Measurements from ENCODE around the gene GPD1. TPM values are rescaled to one million over a fixed set of nuclear protein-coding genes. Genes with fewer than 3 reads are reported as not detected.

GPD1 gene
- total RNA-seq, 5 donors from 2014 or later (not counting 1 experiment from before 2014, with no cell fraction given): 0.41 to 1.1 (median 0.86) TPM

DNA sequence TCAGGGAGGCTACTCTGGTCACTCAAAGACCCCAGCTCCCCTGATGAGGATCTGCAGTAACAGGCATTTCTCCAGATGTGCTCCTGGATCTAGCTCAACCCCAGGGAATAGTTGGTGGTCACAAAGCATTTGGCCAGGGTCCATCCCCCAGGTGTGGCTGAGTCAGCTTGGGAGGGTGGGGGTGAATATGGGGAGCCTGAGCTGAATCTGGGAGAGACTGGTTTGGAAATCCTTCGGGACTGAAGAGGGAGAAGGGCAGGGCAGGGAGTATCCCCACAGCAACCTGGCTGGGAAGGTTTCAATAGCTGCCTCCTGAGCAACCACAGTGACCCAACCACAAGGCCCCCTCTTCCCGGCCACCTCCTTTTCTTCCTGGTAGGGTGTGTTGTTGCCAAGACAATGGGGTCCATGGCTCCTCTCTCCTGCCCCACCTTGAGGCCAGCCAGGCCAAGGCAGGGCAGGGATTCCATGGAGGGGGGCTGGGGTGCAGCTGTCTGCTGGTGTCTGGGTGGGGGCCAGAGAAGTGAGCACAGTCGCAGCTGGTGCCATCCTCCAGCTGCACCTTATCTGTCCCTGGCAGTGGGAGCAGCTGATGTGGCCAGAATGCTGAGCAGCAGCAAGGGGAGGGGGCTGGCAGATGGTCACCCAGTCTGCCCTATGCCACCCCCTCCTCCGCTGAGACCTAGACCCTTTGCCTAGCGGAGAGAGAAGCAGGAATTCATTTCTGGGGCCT lies 40.9 kb upstream of the GPD1 start:
- POLR2A ChIA-PET: no interaction called here
- H3K27me3 Mint-ChIP-seq: peaks cover 4 to 31% of the 10 kb centered on the region in 2 donors
- CTCF ChIA-PET: interaction anchor here in 1 of 2 donors (1.2 kb wide), 1 partner anchor 7 kb away, joined by 3 read pairs; no protein-coding TSS in a partner anchor
- Histone ChIP-seq H3K4me1 (ENCODE audit: control insufficient read depth in 1 of 2, extremely low read depth in 1 of 2, insufficient read depth in 2 of 2, low read length in 2 of 2) (peaks cover 23 to 28% of the 10 kb centered on the region in 2 experiments), H3K27ac (ENCODE audit: low read length) (no peak overlapping the region), H3K27me3 (replicated peaks in 1 of 2; ENCODE audit: control insufficient read depth in 2 of 2, extremely low read depth in 1 of 2, insufficient read depth in 2 of 2, low read length in 1 of 2) (peaks cover 0 to 49% of the 10 kb centered on the region in 2 experiments), H3K36me3 (ENCODE audit: control insufficient read depth in 2 of 2, extremely low read depth in 1 of 2, insufficient read depth in 1 of 2, low read length in 1 of 2) (no peaks in the 10 kb centered on the region), H3K9me3 (no peaks in the 10 kb centered on the region), H3K4me3 (ENCODE audit: control insufficient read depth in 1 of 2, extremely low read depth in 1 of 2, low read length in 1 of 2) (no peak overlapping the region)
- ATAC-seq (replicated peaks in 1 of 4) (no peak), DNase-seq (no peak)
- WGBS (ENCODE audit: insufficient coverage): 57% methylated on average over 1 of the region's 5 CpGs
- no peaks in the 10 kb centered on the region for H3K36me3 Mint-ChIP-seq
- H3K4me3 Mint-ChIP-seq: no peak overlapping the region
- no peaks in the 10 kb centered on the region for H3K9me3 Mint-ChIP-seq
- H3K4me1 Mint-ChIP-seq: peaks cover 20 to 32% (median 32%) of the 10 kb centered on the region in 3 donors
- H3K27ac Mint-ChIP-seq: no peak overlapping the region

DNA sequence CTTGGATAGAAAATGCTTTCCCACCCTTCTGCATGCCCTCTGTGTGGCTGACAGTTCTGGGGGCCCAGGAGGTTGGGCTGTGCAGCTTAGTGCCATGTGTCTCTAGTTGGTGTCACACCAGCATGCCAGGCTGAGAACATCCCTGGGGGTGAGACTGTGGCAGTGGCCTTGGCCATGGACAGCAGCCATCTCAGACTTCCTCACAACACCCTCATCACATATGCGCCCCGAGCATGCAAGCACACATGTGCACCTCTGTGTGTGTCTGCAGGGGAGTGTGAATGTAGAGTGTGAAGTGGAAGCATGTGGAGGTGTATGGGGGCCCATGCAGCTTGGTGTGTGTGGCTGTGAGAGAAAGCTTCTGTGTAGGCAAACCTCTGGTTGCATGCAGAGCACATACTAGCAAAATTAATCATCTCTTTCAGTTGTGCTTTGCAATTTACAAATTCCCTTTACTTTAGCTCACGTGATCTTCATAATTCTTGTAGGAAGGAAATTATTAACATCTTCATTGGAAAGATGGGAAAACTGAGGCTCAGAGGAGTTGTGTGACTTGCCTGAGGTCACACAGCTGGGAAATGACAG lies 38.0 kb upstream of the GPD1 start:
- Mint-ChIP-seq H3K9me3 (no peaks in the 10 kb centered on the region), H3K27ac (no peak overlapping the region), H3K27me3 (peaks cover 4 to 18% of the 10 kb centered on the region in 2 donors), H3K4me3 (no peak overlapping the region), H3K4me1 (peaks cover 9 to 17% (median 12%) of the 10 kb centered on the region in 3 donors), H3K36me3 (no peaks in the 10 kb centered on the region)
- Histone ChIP-seq H3K4me3 (ENCODE audit: control insufficient read depth in 1 of 2, extremely low read depth in 1 of 2, low read length in 1 of 2) (no peak overlapping the region), H3K27ac (ENCODE audit: low read length) (no peak overlapping the region), H3K36me3 (ENCODE audit: control insufficient read depth in 2 of 2, extremely low read depth in 1 of 2, insufficient read depth in 1 of 2, low read length in 1 of 2) (no peaks in the 10 kb centered on the region), H3K9me3 (no peaks in the 10 kb centered on the region), H3K4me1 (ENCODE audit: control insufficient read depth in 1 of 2, extremely low read depth in 1 of 2, insufficient read depth in 2 of 2, low read length in 2 of 2) (peaks cover 2 to 6% of the 10 kb centered on the region in 2 experiments), H3K27me3 (replicated peaks in 1 of 2; ENCODE audit: control insufficient read depth in 2 of 2, extremely low read depth in 1 of 2, insufficient read depth in 2 of 2, low read length in 1 of 2) (peaks cover 0 to 27% of the 10 kb centered on the region in 2 experiments)
- DNase-seq: no peak
- WGBS (ENCODE audit: insufficient coverage): no CpG with 5 or more reads among the region's 3 CpGs
- ChIA-PET CTCF (interaction anchor here in 1 of 2 donors (1.9 kb wide), 1 partner anchor 10 kb away, joined by 5 read pairs; no protein-coding TSS in a partner anchor), POLR2A (interaction anchor here in 1 of 2 donors (0.5 kb wide), 1 partner anchor 19 kb away, joined by 3 read pairs; no protein-coding TSS in a partner anchor)
- ATAC-seq (replicated peaks in 1 of 4): no peak

DNA sequence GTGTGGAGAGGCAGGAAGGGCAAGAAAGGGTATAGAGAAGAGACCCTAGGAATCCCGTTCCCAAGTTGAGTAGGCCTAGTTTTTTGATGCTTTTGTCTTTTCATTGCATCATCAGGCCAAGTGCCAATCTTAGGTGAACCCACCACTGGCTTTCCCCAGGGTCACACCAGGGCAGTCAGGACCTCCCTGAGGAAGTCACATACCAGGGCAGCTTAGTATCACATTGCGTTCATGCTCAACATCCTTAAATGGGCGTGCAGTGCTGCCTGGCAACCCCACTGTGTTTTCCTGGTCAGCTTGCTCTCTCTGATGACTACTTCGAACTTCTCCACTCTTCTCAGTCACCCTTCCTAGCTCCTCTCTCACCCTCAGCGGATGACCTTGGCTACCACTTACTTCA lies 37.4 kb upstream of the GPD1 start:
- H3K27me3 Mint-ChIP-seq: peaks cover 4 to 16% of the 10 kb centered on the region in 2 donors
- ATAC-seq (replicated peaks in 1 of 4) (no peak), DNase-seq (no peak)
- no peaks in the 10 kb centered on the region for H3K9me3 Mint-ChIP-seq
- no peaks in the 10 kb centered on the region for H3K36me3 Mint-ChIP-seq
- no peaks in the 10 kb centered on the region for H3K9me3 ChIP-seq
- H3K27me3 ChIP-seq (replicated peaks in 1 of 2; ENCODE audit: control insufficient read depth in 2 of 2, extremely low read depth in 1 of 2, insufficient read depth in 2 of 2, low read length in 1 of 2): peaks cover 0 to 24% of the 10 kb centered on the region in 2 experiments
- ChIA-PET CTCF (interaction anchor here (1.0 to 2.5 kb wide), 3 partner anchors 10 to 27 kb away, joined by 3 to 6 read pairs (median 5); no protein-coding TSS in a partner anchor), POLR2A (interaction anchor here (0.5 to 0.6 kb wide), 2 partner anchors 19 to 1363 kb away, joined by 3 read pairs; no protein-coding TSS in a partner anchor)
- H3K27ac Mint-ChIP-seq: no peak overlapping the region
- no peaks in the 10 kb centered on the region for H3K36me3 ChIP-seq (ENCODE audit: control insufficient read depth in 2 of 2, extremely low read depth in 1 of 2, insufficient read depth in 1 of 2, low read length in 1 of 2)
- H3K4me1 Mint-ChIP-seq: peaks cover 7 to 13% (median 8%) of the 10 kb centered on the region in 3 donors
- no peak overlapping the region for H3K4me3 ChIP-seq (ENCODE audit: control insufficient read depth in 1 of 2, extremely low read depth in 1 of 2, low read length in 1 of 2)
- WGBS (ENCODE audit: insufficient coverage): 81% methylated on average over 5 of the region's 5 CpGs
- peaks cover 0 to 7% of the 10 kb centered on the region in 2 experiments for H3K4me1 ChIP-seq (ENCODE audit: control insufficient read depth in 1 of 2, extremely low read depth in 1 of 2, insufficient read depth in 2 of 2, low read length in 2 of 2)
- no peak overlapping the region for H3K27ac ChIP-seq (ENCODE audit: low read length)
- H3K4me3 Mint-ChIP-seq: no peak overlapping the region

DNA sequence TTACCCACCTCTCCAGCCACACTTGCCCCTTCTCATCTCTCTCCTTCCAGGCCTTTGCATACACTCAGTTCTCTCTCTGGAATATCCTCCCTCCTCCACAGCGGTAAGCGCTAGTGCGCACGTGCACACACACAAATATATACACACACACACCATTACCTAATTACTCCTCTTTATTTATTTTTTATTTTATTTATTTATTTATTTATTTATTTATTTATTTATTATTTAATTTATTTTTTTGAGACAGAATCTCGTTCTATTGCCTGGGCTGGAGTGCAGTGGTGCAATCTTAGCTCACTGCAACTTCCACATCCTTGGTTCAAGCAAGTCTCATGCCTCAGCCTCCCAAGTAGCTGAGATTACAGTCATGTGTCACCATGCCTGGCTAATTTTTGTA lies 34.7 kb upstream of the GPD1 start:
- Histone ChIP-seq H3K4me3 (ENCODE audit: control insufficient read depth in 1 of 2, extremely low read depth in 1 of 2, low read length in 1 of 2) (no peak overlapping the region), H3K9me3 (no peaks in the 10 kb centered on the region), H3K4me1 (ENCODE audit: control insufficient read depth in 1 of 2, extremely low read depth in 1 of 2, insufficient read depth in 2 of 2, low read length in 2 of 2) (peaks cover 0 to 7% of the 10 kb centered on the region in 2 experiments), H3K27ac (ENCODE audit: low read length) (no peak overlapping the region), H3K27me3 (replicated peaks in 1 of 2; ENCODE audit: control insufficient read depth in 2 of 2, extremely low read depth in 1 of 2, insufficient read depth in 2 of 2, low read length in 1 of 2) (peaks cover 0 to 9% of the 10 kb centered on the region in 2 experiments), H3K36me3 (ENCODE audit: control insufficient read depth in 2 of 2, extremely low read depth in 1 of 2, insufficient read depth in 1 of 2, low read length in 1 of 2) (peaks cover 0 to 3% of the 10 kb centered on the region in 2 donors)
- peaks cover 4 to 13% (median 7%) of the 10 kb centered on the region in 3 donors for H3K4me1 Mint-ChIP-seq
- no peak overlapping the region for H3K4me3 Mint-ChIP-seq
- H3K36me3 Mint-ChIP-seq: no peaks in the 10 kb centered on the region
- no peak for DNase-seq
- POLR2A ChIA-PET: no interaction called here
- CTCF ChIA-PET: interaction anchor here in 1 of 2 donors (1.4 to 2.4 kb wide), 4 partner anchors 10 to 107 kb away, joined by 4 to 9 read pairs (median 7); partner anchors contain the start of genes COX14 and SMARCD1
- no peak for ATAC-seq (replicated peaks in 1 of 4)
- peaks cover 0 to 7% of the 10 kb centered on the region in 2 donors for H3K27me3 Mint-ChIP-seq
- no CpG with 5 or more reads among the region's 5 CpGs for WGBS (ENCODE audit: insufficient coverage)
- no peak overlapping the region for H3K27ac Mint-ChIP-seq
- no peaks in the 10 kb centered on the region for H3K9me3 Mint-ChIP-seq

DNA sequence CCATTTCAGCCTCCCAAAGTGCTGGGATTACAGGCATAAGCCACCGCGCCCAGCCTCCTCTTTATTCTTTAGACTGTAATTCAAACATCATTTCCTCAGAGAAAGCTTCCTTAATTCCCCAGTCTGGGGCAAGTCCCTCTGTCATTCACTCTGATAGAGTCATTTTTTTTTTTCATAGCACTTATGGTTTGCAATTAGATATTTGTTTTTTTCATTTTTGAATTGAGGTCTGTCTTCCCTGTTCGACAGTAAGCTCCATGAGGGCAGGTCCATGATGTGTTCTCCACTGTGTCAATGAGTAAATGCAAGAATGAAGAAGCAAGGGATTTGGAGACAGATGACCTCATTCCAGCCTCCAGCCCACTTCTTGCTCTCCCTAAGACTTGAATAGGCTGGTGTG lies 34.3 kb upstream of the GPD1 start:
- ChIA-PET POLR2A (no interaction called here), CTCF (interaction anchor here (0.5 to 2.4 kb wide), 10 partner anchors 9 to 195 kb away, joined by 3 to 14 read pairs (median 4); partner anchors contain the start of genes COX14 (in 1 of the 2) and SMARCD1 (in 1 of the 2))
- DNase-seq (no peak), ATAC-seq (replicated peaks in 1 of 4) (no peak)
- WGBS (ENCODE audit: insufficient coverage): no CpG with 5 or more reads among the region's 3 CpGs
- Mint-ChIP-seq H3K27me3 (peaks cover 0 to 3% of the 10 kb centered on the region in 2 donors), H3K36me3 (no peaks in the 10 kb centered on the region), H3K4me3 (no peak overlapping the region), H3K9me3 (no peaks in the 10 kb centered on the region), H3K4me1 (peaks cover 4 to 13% (median 7%) of the 10 kb centered on the region in 3 donors), H3K27ac (no peak overlapping the region)
- Histone ChIP-seq H3K27me3 (replicated peaks in 1 of 2; ENCODE audit: control insufficient read depth in 2 of 2, extremely low read depth in 1 of 2, insufficient read depth in 2 of 2, low read length in 1 of 2) (peaks cover 0 to 9% of the 10 kb centered on the region in 2 experiments), H3K9me3 (no peaks in the 10 kb centered on the region), H3K36me3 (ENCODE audit: control insufficient read depth in 2 of 2, extremely low read depth in 1 of 2, insufficient read depth in 1 of 2, low read length in 1 of 2) (peaks cover 0 to 4% of the 10 kb centered on the region in 2 donors), H3K27ac (ENCODE audit: low read length) (no peak overlapping the region), H3K4me3 (ENCODE audit: control insufficient read depth in 1 of 2, extremely low read depth in 1 of 2, low read length in 1 of 2) (no peak overlapping the region), H3K4me1 (ENCODE audit: control insufficient read depth in 1 of 2, extremely low read depth in 1 of 2, insufficient read depth in 2 of 2, low read length in 2 of 2) (peaks cover 0 to 7% of the 10 kb centered on the region in 2 experiments)

All from T-cell (primary cell).